Smooth muscle cell of the brain vasculature (primary cell): ENCODE results near the gene GFER.
"Not testable (repeated sequence)": the region's sequence is repeated elsewhere in the genome, so short reads cannot be mapped to it uniquely, and the experiment has no call there.

Source experiments
- DNase-seq: peaks from one replicate; pipeline ENCODE4 v3.0.0-alpha.2; 2012; ENCODE audit warnings: low read depth, low spot score

GFER gene

GRCh38 chr16:2026461-2027023 is 42.5 kb downstream of the GFER start, which contains the start of gene NHERF2:
Gene NHERF2, plus strand, starts transcription at chr16:2026902. Its CDS starts 104 bp downstream, at chr16:2027006.
- DNase-seq = no peak

GRCh38 chr16:2027024-2028010 is 43.3 kb downstream of the GFER start:
- DNase-seq = no peak

- no peak for DNase-seq
These were observed 44.2 kb downstream of the GFER start for GRCh38 chr16:2028146-2028545.

- DNase-seq = no peak
These were observed 44.7 kb downstream of the GFER start for GRCh38 chr16:2028620-2029220.

DNA sequence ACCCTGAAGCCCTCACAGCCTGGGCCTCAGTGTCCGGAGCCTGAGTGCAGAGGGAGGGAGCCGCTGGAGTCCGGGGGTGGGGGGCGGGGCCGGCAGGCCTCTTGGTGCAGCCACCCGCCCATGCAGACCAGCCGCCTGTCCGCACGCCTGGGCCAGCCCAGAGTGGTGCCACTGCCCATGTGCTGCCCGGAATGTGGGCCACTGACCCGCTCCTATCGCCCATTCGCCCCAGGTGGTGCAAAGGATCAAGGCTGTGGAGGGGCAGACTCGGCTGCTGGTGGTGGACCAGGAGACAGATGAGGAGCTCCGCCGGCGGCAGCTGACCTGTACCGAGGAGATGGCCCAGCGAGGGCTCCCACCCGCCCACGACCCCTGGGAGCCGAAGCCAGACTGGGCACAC is 45.4 kb downstream of the GFER start:
- no peak for DNase-seq

- DNase-seq = no peak
These were observed 46.0 kb downstream of the GFER start for GRCh38 chr16:2030036-2030435.

DNA sequence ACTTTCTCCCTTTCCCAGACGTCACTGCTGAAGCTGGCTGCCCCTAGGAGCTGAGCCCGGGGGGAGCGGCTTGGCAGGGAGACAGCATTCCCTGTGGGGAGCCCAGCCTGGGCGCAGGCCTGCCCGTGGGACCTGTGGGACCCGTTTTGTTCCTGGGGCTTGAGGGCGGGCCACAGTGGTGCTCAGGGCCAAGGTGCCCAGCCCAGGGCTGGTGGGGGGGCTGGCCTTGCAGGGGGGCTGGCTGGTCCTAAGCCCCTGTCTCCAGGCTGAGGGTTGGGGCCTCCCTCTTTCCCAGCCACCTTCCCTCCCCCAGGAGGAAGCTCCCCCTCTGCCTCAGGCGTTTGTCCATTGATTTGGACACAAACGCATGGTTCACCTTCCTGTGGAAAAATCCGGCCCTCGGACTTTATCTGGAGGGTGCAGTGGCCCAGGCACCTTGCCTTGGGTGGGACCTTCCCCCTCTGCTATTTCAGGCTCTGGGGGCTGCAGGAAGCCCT is 47.1 kb downstream of the GFER start:
- no peak for DNase-seq

DNA sequence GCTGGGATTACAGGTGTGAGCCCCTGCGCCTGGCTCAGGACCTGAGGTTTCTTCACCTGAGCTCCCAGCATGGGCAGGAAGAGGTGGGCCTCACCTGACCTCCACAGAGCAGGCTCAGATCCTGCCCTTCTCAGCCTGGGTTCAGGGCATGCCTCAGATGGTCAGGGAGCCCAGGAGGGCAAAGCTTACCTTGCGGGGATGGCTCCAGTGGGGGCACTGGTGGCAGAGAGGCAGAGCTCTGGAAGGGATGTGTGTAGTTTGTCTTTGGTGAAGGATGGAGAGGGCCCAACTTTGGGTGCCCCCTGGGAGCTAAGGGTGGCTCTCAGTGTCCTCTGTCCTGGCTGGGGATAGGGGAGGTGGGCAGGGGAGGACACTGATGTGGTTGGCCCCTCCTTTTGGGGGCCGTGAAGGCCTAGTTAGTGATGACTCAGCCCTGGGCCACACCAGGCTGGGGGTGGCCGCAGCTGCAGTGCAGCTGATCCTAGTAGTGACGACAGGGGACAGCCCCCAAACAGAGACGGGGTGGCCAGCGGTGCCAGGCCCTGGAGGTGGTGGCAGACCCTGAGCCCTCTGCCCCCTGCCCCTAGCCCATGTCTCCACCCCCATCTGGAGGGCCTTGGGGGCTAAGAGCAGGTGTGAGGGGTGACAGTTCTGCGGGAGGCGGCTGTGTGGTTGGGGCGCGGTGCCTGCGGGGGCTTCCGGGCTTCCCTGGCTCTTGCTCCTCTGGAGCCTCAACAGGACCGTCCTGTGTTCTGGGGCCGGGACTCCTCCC is 48.5 kb downstream of the GFER start:
- DNase-seq = no peak

GRCh38 chr16:2033057-2033908 is 49.3 kb downstream of the GFER start:
- DNase-seq = no peak

GRCh38 chr16:2033909-2034695 is 50.1 kb downstream of the GFER start:
- not testable (repeated sequence) for DNase-seq

- DNase-seq = no peak
These were observed 50.9 kb downstream of the GFER start for GRCh38 chr16:2034696-2035430.

DNA sequence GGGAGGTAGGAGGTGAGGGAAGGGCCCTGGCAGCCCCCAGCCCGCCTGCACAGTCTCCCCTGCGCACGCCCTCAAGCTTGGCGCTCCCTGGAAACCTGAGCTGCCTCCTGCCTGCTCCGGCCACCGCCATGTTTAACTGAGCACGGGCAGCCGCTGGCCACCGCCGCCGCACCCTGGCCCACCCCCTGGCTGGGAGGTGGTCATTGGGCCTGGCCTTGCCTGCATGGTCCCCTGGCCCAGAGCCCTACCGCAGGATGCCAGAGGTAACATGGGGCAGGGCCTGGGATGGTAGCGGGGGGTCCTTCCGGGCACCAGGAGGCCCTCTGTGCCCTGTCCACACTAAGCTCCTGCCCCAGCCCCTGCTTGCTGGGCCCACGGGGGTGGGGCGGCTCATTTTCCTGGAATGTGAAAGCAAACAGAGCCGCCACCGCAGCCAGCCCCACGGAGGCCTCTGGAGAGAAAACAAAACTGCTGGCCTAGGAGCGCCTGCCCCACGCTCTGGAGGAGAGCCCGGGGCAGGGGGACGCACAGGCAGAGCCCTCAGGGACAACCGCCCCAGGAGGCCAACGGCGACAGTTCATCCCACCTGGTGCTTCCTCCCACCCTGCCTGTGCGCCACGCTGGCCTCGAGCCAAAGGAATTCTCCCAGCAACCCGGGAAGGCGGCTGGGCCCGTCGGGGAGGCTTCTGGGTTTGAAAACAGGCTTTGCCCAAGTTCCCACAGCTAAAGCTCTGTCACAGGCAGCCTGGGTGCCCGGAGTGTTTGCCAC is 51.6 kb downstream of the GFER start:
- peak; percentile 85 for DNase-seq

DNA sequence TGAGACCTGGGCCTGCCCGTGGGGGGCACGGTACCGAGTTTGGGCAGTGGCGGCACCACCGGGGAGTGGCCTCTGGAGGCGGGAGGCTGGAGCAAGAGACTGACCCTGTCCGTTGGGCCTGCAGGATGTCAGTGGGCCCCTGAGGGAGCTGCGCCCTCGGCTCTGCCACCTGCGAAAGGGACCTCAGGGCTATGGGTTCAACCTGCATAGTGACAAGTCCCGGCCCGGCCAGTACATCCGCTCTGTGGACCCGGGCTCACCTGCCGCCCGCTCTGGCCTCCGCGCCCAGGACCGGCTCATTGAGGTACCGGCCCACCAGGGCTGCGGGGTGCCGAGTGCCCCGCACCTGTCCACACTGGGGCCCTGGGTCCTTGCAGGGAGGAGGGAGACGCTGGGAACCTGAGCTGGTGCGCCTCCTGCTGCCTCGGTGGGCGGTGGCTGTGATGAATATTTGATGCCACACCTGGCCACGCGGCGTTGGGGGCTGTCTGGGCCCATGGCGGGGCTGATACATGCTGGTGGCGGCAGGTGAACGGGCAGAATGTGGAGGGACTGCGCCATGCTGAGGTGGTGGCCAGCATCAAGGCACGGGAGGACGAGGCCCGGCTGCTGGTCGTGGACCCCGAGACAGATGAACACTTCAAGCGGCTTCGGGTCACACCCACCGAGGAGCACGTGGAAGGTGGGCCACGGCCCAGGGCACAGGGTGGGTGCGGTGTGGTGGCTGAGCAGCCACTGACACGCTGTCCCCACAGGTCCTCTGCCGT is 52.4 kb downstream of the GFER start:
- no peak for DNase-seq

DNA sequence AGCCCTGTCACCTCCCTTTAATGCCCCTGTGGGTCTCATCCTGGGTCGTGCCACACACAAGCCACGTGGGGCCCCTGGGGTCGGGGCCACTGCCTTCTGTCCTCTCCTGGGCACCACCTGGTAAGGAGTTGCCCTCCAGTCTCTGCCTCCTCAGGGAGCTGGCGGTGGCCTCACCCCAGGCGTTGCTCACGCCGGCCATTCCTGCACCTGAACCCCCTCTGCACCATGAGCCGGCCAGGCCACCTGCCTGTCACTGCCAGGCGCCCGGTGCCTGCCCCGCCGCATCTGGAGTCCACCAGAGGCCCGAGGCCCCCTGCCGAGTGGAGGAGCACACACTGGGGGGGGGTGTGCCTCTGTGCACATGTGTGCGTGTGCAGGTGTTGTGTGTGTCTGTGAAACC is 53.1 kb downstream of the GFER start:
- no peak for DNase-seq
